ENCODE data around the gene MARVELD2. TPM values are rescaled to one million over a fixed set of nuclear protein-coding genes. Genes with fewer than 3 reads are reported as not detected.
A peak's percentile ranks its signal among the peaks of the same experiment; 100 is the strongest.

Gene MARVELD2
- total and polyA plus RNA-seq, 2 of the 13 experiments (the other 11 are each of a cell fraction or from before 2014, with no cell fraction given) = 11.1 to 15.4 TPM

DNA sequence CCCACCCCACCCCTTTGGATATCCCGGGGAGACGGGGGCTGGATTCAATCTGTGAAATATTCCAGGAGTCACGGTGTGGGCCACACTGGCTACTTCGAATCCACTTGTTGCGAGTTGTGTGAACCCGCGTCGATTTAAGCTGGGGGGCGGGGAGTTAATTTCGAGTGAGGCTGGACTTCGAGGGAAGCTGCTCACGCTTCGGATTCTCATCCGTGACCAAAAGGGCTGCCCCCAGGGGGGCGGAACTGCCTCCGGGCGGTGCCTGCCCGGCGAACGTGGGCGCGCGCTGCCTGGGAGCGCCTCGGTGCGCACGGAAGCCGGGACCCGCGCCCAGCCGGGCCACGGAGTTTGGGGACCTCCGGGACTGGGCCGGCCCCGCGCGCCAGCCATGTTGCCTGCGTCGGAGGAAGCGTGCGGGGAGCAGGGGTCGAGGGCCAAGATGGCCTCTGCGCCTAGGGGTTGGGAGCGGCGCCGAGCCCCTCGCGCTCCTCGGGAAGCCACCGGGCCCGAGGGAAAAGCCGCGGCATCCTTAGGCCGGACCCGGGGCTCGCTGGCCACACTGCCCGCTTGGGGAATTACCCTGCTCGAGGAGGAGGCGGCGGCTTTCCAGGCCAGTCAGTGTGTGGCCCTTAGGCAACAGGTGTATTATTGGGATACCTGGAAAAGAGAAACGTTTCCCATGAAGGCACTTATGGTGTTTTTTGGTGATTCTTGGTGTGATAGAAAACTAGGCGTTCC is 78.6 kb downstream of the MARVELD2 start (continued):
- no peak for TF ChIP-seq ZHX2 (IDR thresholded peaks at IDR 0.05; ENCODE audit: low read depth)
- no peak for TF ChIP-seq ZHX2 (CRISPR knock-in tag; IDR thresholded peaks at IDR 0.05; ENCODE audit: borderline replicate concordance)
- TF ChIP-seq, protein P1, sequence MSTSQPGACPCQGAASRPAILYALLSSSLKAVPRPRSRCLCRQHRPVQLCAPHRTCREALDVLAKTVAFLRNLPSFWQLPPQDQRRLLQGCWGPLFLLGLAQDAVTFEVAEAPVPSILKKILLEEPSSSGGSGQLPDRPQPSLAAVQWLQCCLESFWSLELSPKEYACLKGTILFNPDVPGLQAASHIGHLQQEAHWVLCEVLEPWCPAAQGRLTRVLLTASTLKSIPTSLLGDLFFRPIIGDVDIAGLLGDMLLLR (CRISPR knock-in tag; IDR thresholded peaks at IDR 0.05) = peak; percentile 64; the same call in 1 of the 2 replicates
- TF ChIP-seq GATA4 (IDR thresholded peaks at IDR 0.05; ENCODE audit: borderline replicate concordance, low read depth) = no peak
- TF ChIP-seq ZXDC (CRISPR knock-in tag; IDR thresholded peaks at IDR 0.05) = peak; percentile 56; the same call in 1 of the 2 replicates
- TF ChIP-seq HOXA9 (CRISPR knock-in tag; IDR thresholded peaks at IDR 0.05; ENCODE audit: borderline replicate concordance) = no peak; the same call in 1 of the 2 replicates
- no peak for TF ChIP-seq ETV5 (CRISPR knock-in tag; IDR thresholded peaks at IDR 0.05; ENCODE audit: borderline replicate concordance)
- TF ChIP-seq, protein P2, sequence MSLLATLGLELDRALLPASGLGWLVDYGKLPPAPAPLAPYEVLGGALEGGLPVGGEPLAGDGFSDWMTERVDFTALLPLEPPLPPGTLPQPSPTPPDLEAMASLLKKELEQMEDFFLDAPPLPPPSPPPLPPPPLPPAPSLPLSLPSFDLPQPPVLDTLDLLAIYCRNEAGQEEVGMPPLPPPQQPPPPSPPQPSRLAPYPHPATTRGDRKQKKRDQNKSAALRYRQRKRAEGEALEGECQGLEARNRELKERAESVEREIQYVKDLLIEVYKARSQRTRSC (CRISPR knock-in tag; IDR thresholded peaks at IDR 0.05; ENCODE audit: low read depth) = no peak
- no peak for TF ChIP-seq CENPX (CRISPR knock-in tag; IDR thresholded peaks at IDR 0.05)
- TF ChIP-seq, protein P3, sequence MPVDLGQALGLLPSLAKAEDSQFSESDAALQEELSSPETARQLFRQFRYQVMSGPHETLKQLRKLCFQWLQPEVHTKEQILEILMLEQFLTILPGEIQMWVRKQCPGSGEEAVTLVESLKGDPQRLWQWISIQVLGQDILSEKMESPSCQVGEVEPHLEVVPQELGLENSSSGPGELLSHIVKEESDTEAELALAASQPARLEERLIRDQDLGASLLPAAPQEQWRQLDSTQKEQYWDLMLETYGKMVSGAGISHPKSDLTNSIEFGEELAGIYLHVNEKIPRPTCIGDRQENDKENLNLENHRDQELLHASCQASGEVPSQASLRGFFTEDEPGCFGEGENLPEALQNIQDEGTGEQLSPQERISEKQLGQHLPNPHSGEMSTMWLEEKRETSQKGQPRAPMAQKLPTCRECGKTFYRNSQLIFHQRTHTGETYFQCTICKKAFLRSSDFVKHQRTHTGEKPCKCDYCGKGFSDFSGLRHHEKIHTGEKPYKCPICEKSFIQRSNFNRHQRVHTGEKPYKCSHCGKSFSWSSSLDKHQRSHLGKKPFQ (CRISPR knock-in tag; IDR thresholded peaks at IDR 0.05; ENCODE audit: insufficient replicate concordance) = no peak
- no peak for TF ChIP-seq SP140L (CRISPR knock-in tag; IDR thresholded peaks at IDR 0.05; ENCODE audit: borderline replicate concordance)
- TF ChIP-seq NKX3-1 (CRISPR knock-in tag; IDR thresholded peaks at IDR 0.05) = peak; percentile 60; the same call in 1 of the 2 replicates
- peak; percentile 75; the same call in 1 of the 2 replicates for TF ChIP-seq YEATS4 (CRISPR knock-in tag; IDR thresholded peaks at IDR 0.05; ENCODE audit: borderline replicate concordance)
- 0 out of 2 replicates have a peak, but pooled peaks have one; percentile 29 for TF ChIP-seq ZNF792 (CRISPR knock-in tag; IDR thresholded peaks at IDR 0.05)
- no peak for TF ChIP-seq ZNF605 (CRISPR knock-in tag; IDR thresholded peaks at IDR 0.05)
- no peak for TF ChIP-seq ZNF644 (CRISPR knock-in tag; IDR thresholded peaks at IDR 0.05; ENCODE audit: low read depth)
- no peak; the same call in 1 of the 2 replicates for TF ChIP-seq PHF20 (CRISPR knock-in tag; IDR thresholded peaks at IDR 0.05)
- TF ChIP-seq HHEX (CRISPR knock-in tag; IDR thresholded peaks at IDR 0.05) = no peak

All from HepG2 (cell line).